Panc1 (cell line): ENCODE data around the gene DIAPH2. TPM values are rescaled to one million over a fixed set of nuclear protein-coding genes. Genes with fewer than 3 reads are reported as not detected.

Source experiments
- ATAC-seq: fragments of 200-7000 bp; cut with Tn5 transposase; 2 replicates; pipeline ENCODE4 v1.9.1; 2020; ENCODE audit warnings: mild to moderate bottlenecking, moderate library complexity
- BruUV-seq: library from RNA; stranded (reverse); fragments of 400-500 nt; replicated peaks from 2 replicates; lab custom pipeline; 2021; lab: Mats Ljungman, UMichigan
- CTCF ChIA-PET: fragments of 300-600 bp; sonication (Branson Sonifier 250); formaldehyde crosslinking; loops from one replicate; lab custom pipeline; 2022; ENCODE audit warnings: antibody characterized with exemption; lab: Charles Lee
- POLR2A ChIA-PET: fragments of 300-600 bp; sonication (Branson Sonifier 250); formaldehyde crosslinking; loops from one replicate; lab custom pipeline; 2022; ENCODE audit warnings: antibody characterized with exemption; lab: Charles Lee
- DNase-seq: peaks from one replicate; pipeline ENCODE4 v3.0.0-alpha.2; 2010; ENCODE audit warnings: low read depth, low spot score
- H3K27ac ChIP-seq: 2 replicates; pipeline ENCODE4 v1.5.1; 2011; ENCODE audit warnings: mild to moderate bottlenecking, low read length, inconsistent platforms
- H3K27me3 ChIP-seq: fragments of 200-500 bp; sonication (Bioruptor generic); 2 replicates; pipeline ENCODE4 v1.6.0; 2014; ENCODE audit warnings: low read length, inconsistent platforms; ENCODE audit not compliant: control insufficient read depth, insufficient read depth
- H3K36me3 ChIP-seq: fragments of 200-500 bp; sonication (Bioruptor generic); 2 replicates; pipeline ENCODE4 v1.5.1; 2014; ENCODE audit warnings: inconsistent platforms, mild to moderate bottlenecking, low read length, moderate library complexity; ENCODE audit not compliant: control insufficient read depth, insufficient read depth
- H3K4me1 ChIP-seq: 2 replicates; pipeline ENCODE4 v1.5.1; 2011; ENCODE audit warnings: inconsistent platforms, mild to moderate bottlenecking, low read length, moderate library complexity; ENCODE audit not compliant: control insufficient read depth, insufficient read depth
- H3K4me3 ChIP-seq, 2 experiments: 2 replicates each; pipeline ENCODE4 v1.5.1; 2011 to 2012; ENCODE audit warnings: low read depth in 2 of 2, low read length in 2 of 2, mild to moderate bottlenecking in 2 of 2, inconsistent platforms in 1 of 2, moderate library complexity in 1 of 2
- H3K9me3 ChIP-seq: fragments of 200-500 bp; sonication (Bioruptor generic); 2 replicates; pipeline ENCODE4 v1.5.1; 2014; ENCODE audit warnings: low read depth, mild to moderate bottlenecking, inconsistent platforms, low read length, moderate library complexity; ENCODE audit not compliant: control insufficient read depth, insufficient read depth
- POLR2AphosphoS5 ChIP-seq: IDR thresholded peaks from 2 replicates; pipeline ENCODE4 v1.6.1; 2012; ENCODE audit warnings: mild to moderate bottlenecking, low read depth, low read length, moderate library complexity
- REST ChIP-seq, 2 experiments: IDR thresholded peaks; 2 replicates each; pipeline ENCODE4 v1.6.1; 2011 to 2012; ENCODE audit warnings: low read depth in 2 of 2, control low read depth in 1 of 2, low read length in 1 of 2, mild to moderate bottlenecking in 1 of 2, moderate library complexity in 1 of 2; ENCODE audit not compliant: insufficient read depth in 1 of 2
- SIN3A ChIP-seq: IDR thresholded peaks from 2 replicates; pipeline ENCODE4 v1.6.1; 2012; ENCODE audit warnings: low read depth, mild to moderate bottlenecking, low read length, moderate library complexity, borderline replicate concordance; ENCODE audit not compliant: insufficient read depth
- TCF7L2 ChIP-seq: IDR thresholded peaks from 2 replicates; pipeline ENCODE4 v1.6.1; 2011; ENCODE audit warnings: mild to moderate bottlenecking, low read depth, low read length, inconsistent platforms
- in situ Hi-C: cut with HindIII; loops from 2 replicates; pipeline ENCODE4 v1.10.0; 2016; ENCODE audit warnings: low sequenced_read_pairs, low pct_unique_long_range_greater_than_20kb
- intact Hi-C: fragments of 100-400 bp; cut with micrococcal nuclease; formaldehyde crosslinking; loops from one replicate; pipeline ENCODE4 v1.10.0; 2022; ENCODE audit not compliant: unreplicated experiment
- total RNA-seq: library from RNA; stranded (reverse); gene quantifications from one replicate; pipeline ENCODE4 v1.2.1, GENCODE V29; 2021; ENCODE audit not compliant: unreplicated experiment
- TF ChIP-seq, protein P1 (sequence below): fragments of 450-650 bp; IDR thresholded peaks from 2 replicates; pipeline ENCODE4 v1.5.1; 2017; ENCODE audit warnings: mild to moderate bottlenecking

The DIAPH2 gene
- total RNA-seq, 1 experiment from 2014 or later, result 17.0 TPM

DNA sequence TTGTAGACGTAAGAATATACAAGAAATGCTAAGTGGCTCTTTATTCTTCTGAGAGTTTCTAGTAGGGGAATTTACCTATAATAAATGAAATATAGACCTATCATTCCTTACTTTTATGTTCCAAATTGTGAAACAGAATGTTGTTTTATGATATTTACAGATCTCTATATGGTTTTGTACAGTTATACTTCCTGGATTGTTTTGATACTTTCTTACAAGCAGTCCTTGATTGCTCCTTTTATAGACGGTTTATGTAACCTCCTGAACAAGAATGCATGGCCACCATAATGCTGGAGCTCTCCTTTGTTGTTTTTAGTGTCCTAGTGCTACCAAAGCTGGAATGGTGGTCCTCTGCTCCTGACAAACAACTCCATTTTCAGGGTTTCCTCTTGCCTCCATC lies 107.4 kb downstream of the DIAPH2 start:
- CTCF ChIA-PET, result no interaction called here
- POLR2A ChIA-PET, result no interaction called here
- H3K27ac ChIP-seq, result no peak overlapping the region
- ATAC-seq (no peak), DNase-seq (no peak)
- TF ChIP-seq, protein P1, sequence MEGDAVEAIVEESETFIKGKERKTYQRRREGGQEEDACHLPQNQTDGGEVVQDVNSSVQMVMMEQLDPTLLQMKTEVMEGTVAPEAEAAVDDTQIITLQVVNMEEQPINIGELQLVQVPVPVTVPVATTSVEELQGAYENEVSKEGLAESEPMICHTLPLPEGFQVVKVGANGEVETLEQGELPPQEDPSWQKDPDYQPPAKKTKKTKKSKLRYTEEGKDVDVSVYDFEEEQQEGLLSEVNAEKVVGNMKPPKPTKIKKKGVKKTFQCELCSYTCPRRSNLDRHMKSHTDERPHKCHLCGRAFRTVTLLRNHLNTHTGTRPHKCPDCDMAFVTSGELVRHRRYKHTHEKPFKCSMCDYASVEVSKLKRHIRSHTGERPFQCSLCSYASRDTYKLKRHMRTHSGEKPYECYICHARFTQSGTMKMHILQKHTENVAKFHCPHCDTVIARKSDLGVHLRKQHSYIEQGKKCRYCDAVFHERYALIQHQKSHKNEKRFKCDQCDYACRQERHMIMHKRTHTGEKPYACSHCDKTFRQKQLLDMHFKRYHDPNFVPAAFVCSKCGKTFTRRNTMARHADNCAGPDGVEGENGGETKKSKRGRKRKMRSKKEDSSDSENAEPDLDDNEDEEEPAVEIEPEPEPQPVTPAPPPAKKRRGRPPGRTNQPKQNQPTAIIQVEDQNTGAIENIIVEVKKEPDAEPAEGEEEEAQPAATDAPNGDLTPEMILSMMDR, result no peak
- TF ChIP-seq POLR2AphosphoS5 (no peak), TCF7L2 (no peak), REST (IDR thresholded peaks at IDR 0.05; ENCODE audit: insufficient read depth in 1 of 2, low read depth in 2 of 2, low read length in 1 of 2) (no peak), SIN3A (no peak)
- in situ Hi-C loops, result no loop called here
- H3K9me3 ChIP-seq, result no peaks in the 10 kb centered on the region
- no peaks in the 10 kb centered on the region for H3K36me3 ChIP-seq
- intact Hi-C loops, result no loop called here
- H3K4me3 ChIP-seq, result no peak overlapping the region
- no TSS peak for BruUV-seq
- H3K27me3 ChIP-seq, result no peaks in the 10 kb centered on the region
- no peaks in the 10 kb centered on the region for H3K4me1 ChIP-seq

DNA sequence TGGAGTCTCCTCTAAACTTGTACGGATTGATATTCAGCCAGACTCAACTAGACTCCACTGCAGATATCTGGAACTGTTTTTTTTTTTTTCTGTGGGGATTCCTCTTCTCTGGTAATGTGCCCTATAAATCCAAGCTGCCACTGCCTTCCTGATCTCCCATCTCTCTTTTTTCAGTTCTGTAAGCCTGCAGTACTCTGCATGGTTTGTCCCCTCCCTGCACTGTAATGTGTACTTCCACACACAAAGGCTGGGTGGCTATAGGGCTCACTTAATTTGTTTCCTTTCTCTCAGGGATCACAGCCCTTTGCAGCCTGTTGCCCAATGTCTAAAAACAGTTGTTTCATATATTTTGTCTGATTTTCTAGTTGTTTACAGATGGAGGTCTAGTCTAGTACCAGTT lies 114.3 kb downstream of the DIAPH2 start:
- no TSS peak for BruUV-seq
- H3K27me3 ChIP-seq, result no peaks in the 10 kb centered on the region
- intact Hi-C loops, result no loop called here
- no peak overlapping the region for H3K27ac ChIP-seq
- ChIA-PET POLR2A (no interaction called here), CTCF (no interaction called here)
- ATAC-seq (no peak), DNase-seq (no peak)
- no peaks in the 10 kb centered on the region for H3K9me3 ChIP-seq
- H3K36me3 ChIP-seq, result no peaks in the 10 kb centered on the region
- in situ Hi-C loops, result no loop called here
- H3K4me3 ChIP-seq, result no peak overlapping the region
- TF ChIP-seq TCF7L2 (no peak), SIN3A (no peak), POLR2AphosphoS5 (no peak), REST (IDR thresholded peaks at IDR 0.05; ENCODE audit: insufficient read depth in 1 of 2, low read depth in 2 of 2, low read length in 1 of 2) (no peak)
- TF ChIP-seq, protein P1, result no peak
- no peaks in the 10 kb centered on the region for H3K4me1 ChIP-seq
